A549 (cell line): ENCODE measurements around the gene ARID1B. TPM values are rescaled to one million over a fixed set of nuclear protein-coding genes. Genes with fewer than 3 reads are reported as not detected.

Experiments used
- ATAC-seq, 2 experiments: fragments of 200-7000 bp in 1 of 2; fragments of >200 bp in 1 of 2; cut with Nextera tagmentation in 1 of 2; cut with Tn5 transposase in 1 of 2; 3 replicates each; pipeline versions ENCODE4 v1.8.0 to v1.9.1; 2018 to 2020; ENCODE audit warnings: mild to moderate bottlenecking in 1 of 2, moderate library complexity in 1 of 2
- CTCF ChIA-PET: fragments of 300-600 bp; sonication (Branson Sonifier 250); formaldehyde crosslinking; extraction: SDS; loops from one replicate; lab custom pipeline; 2021; ENCODE audit warnings: antibody characterized with exemption, inconsistent platforms; lab: Yijun Ruan, JAX
- POLR2A ChIA-PET: fragments of 350-600 bp; formaldehyde crosslinking; extraction: SDS; loops from one replicate; lab custom pipeline; 2021; ENCODE audit warnings: antibody characterized with exemption, inconsistent platforms; lab: Yijun Ruan, JAX
- DNase-seq, 2 experiments: peaks; one replicate each; pipeline versions ENCODE4 v3.0.0 to v3.0.0-alpha.2; 2011 to 2016; ENCODE audit warnings: low read depth in 1 of 2, low spot score in 1 of 2
- FAIRE-seq: peaks from 2 replicates; lab custom pipeline; 2011; peaks lifted over from hg19 to GRCh38; lab: Jason Lieb, UNC
- H3K27ac ChIP-seq, 2 experiments: fragments of >200 bp; sonication (Bioruptor Twin); formaldehyde crosslinking; 3 replicates each; pipeline ENCODE4 v1.5.1; 2016 to 2017
- H3K4me1 ChIP-seq: fragments of >200 bp; sonication (Bioruptor Twin); formaldehyde crosslinking; 3 replicates; pipeline ENCODE4 v1.6.1; 2016
- H3K4me2 ChIP-seq: fragments of >200 bp; sonication (Bioruptor Twin); formaldehyde crosslinking; 3 replicates; pipeline ENCODE4 v1.6.1; 2016
- H3K4me3 ChIP-seq: fragments of >200 bp; sonication (Bioruptor Twin); formaldehyde crosslinking; 3 replicates; pipeline ENCODE4 v1.5.1; 2016
- H3K9me3 ChIP-seq: fragments of >200 bp; sonication (Bioruptor Twin); formaldehyde crosslinking; 3 replicates; pipeline ENCODE4 v1.6.1; 2016
- BHLHE40 ChIP-seq: IDR thresholded peaks from 2 replicates; pipeline ENCODE4 v1.6.1; 2012; ENCODE audit warnings: low read depth, low read length, inconsistent platforms
- CBX2 ChIP-seq: fragments of 200-600 bp; sonication (generic); IDR thresholded peaks from 2 replicates; pipeline ENCODE4 v1.6.1; 2016; ENCODE audit warnings: low read depth, mild to moderate bottlenecking, borderline replicate concordance
- CEBPB ChIP-seq, 2 experiments: fragments of >200 bp in 1 of 2; sonication (Bioruptor Twin) in 1 of 2; formaldehyde crosslinking in 1 of 2; IDR thresholded peaks; 2 replicates each; pipeline ENCODE4 v1.6.1; 2012 to 2016
- CHD2 ChIP-seq: fragments of 150-350 bp; IDR thresholded peaks from 2 replicates; pipeline ENCODE4 v1.6.1; 2014; ENCODE audit warnings: low read length; ENCODE audit not compliant: partially characterized antibody
- CHD4 ChIP-seq: fragments of 200-600 bp; sonication (generic); IDR thresholded peaks from 2 replicates; pipeline ENCODE4 v1.6.1; 2016; ENCODE audit warnings: antibody characterized with exemption, mild to moderate bottlenecking, borderline replicate concordance
- EHMT2 ChIP-seq: fragments of 200-600 bp; sonication (generic); IDR thresholded peaks from 2 replicates; pipeline ENCODE4 v1.6.1; 2016; ENCODE audit warnings: antibody characterized with exemption, low read depth, mild to moderate bottlenecking, moderate library complexity
- FOSL2 ChIP-seq, 2 experiments: fragments of 450-650 bp in 1 of 2; fragments of >200 bp in 1 of 2; sonication (Bioruptor Twin) in 1 of 2; formaldehyde crosslinking; IDR thresholded peaks; 2 replicates each; pipeline versions ENCODE4 v1.5.0 to v1.6.1; 2016 to 2020; ENCODE audit warnings: mild to moderate bottlenecking in 1 of 2, moderate library complexity in 1 of 2
- GATA3 ChIP-seq: IDR thresholded peaks from 2 replicates; pipeline ENCODE4 v1.6.1; 2012; ENCODE audit warnings: borderline replicate concordance
- HDAC2 ChIP-seq: fragments of 200-600 bp; sonication (generic); IDR thresholded peaks from 2 replicates; pipeline ENCODE4 v1.6.1; 2016
- HOXB13 ChIP-seq: fragments of 250-450 bp; sonication (Bioruptor Pico); IDR thresholded peaks from 2 replicates; pipeline ENCODE4 v1.5.0; 2020; ENCODE audit warnings: low read depth, mild to moderate bottlenecking, moderate library complexity
- JUNB ChIP-seq: fragments of >200 bp; sonication (Bioruptor Twin); formaldehyde crosslinking; IDR thresholded peaks from 2 replicates; pipeline ENCODE4 v1.6.1; 2016
- NPAS2 ChIP-seq: fragments of 250-450 bp; sonication (Bioruptor Pico); IDR thresholded peaks from 2 replicates; pipeline ENCODE4 v1.8.0; 2022; ENCODE audit warnings: mild to moderate bottlenecking, moderate library complexity, borderline replicate concordance
- PHF8 ChIP-seq: fragments of 200-600 bp; sonication (generic); IDR thresholded peaks from 2 replicates; pipeline ENCODE4 v1.6.1; 2016; ENCODE audit warnings: low read depth, mild to moderate bottlenecking, antibody characterized with exemption, moderate library complexity, borderline replicate concordance
- POLR2A ChIP-seq: IDR thresholded peaks from 2 replicates; pipeline ENCODE4 v1.6.1; 2012; ENCODE audit warnings: mild to moderate bottlenecking, low read length
- POLR2AphosphoS2 ChIP-seq: conservative IDR thresholded peaks from 2 replicates; pipeline ENCODE4 v1.6.1; 2012; ENCODE audit warnings: low read length, improper control_type of control experiment, inconsistent platforms
- RAD21 ChIP-seq, 2 experiments: fragments of >200 bp in 1 of 2; sonication (Bioruptor Twin) in 1 of 2; formaldehyde crosslinking in 1 of 2; IDR thresholded peaks in 1 of 2; conservative IDR thresholded peaks in 1 of 2; 2 replicates in 1 of 2; 3 replicates in 1 of 2; pipeline ENCODE4 v1.6.1; 2012 to 2018; ENCODE audit warnings: inconsistent platforms in 1 of 2
- RFX5 ChIP-seq: fragments of 450-650 bp; IDR thresholded peaks from 2 replicates; pipeline ENCODE4 v1.7.1; 2014; ENCODE audit warnings: antibody characterized with exemption, mild to moderate bottlenecking, moderate library complexity
- TFCP2L1 ChIP-seq: fragments of 250-450 bp; sonication (Bioruptor Pico); IDR thresholded peaks from 2 replicates; pipeline ENCODE4 v1.5.0; 2021; ENCODE audit warnings: mild to moderate bottlenecking
- ZC3H11A ChIP-seq: fragments of 450-650 bp; IDR thresholded peaks from 2 replicates; pipeline ENCODE4 v1.6.1; 2014; ENCODE audit warnings: antibody characterized with exemption, mild to moderate bottlenecking
- ZFP36 ChIP-seq: fragments of 450-650 bp; IDR thresholded peaks from 2 replicates; pipeline ENCODE4 v1.6.1; 2014; ENCODE audit warnings: borderline replicate concordance; ENCODE audit not compliant: partially characterized antibody
- ZNF302 ChIP-seq: fragments of 250-450 bp; sonication (Bioruptor Pico); IDR thresholded peaks from 2 replicates; pipeline ENCODE4 v1.9.0; 2021; ENCODE audit warnings: inconsistent platforms, mild to moderate bottlenecking, moderate library complexity
- ZSCAN20 ChIP-seq: fragments of 250-450 bp; sonication (Bioruptor Pico); IDR thresholded peaks from 2 replicates; pipeline ENCODE4 v1.8.0; 2022; ENCODE audit warnings: mild to moderate bottlenecking, moderate library complexity
- WGBS: methylation state at CpG from one replicate; pipeline ENCODE4 v1.1.6; 2017; ENCODE audit errors: missing lambda C conversion rate; 5-methylcytosine and 5-hydroxymethylcytosine counted together
- polyA plus RNA-seq, 4 experiments: library from polyadenylated mRNA; depleted of rRNA in 3 of 4; stranded (reverse); fragments of >200 nt; fragmentation: RNase III in 1 of 4; extraction: RNeasy Plus Mini Kit Qiagen cat#74134 plus additional on column Dnase treatment in 1 of 4; gene quantifications; 2 replicates in 3 of 4; 3 replicates in 1 of 4; pipeline ENCODE4 v1.2.3, GENCODE V29; 2011 to 2017
- TF ChIP-seq, protein P1 (sequence below): fragments of 150-350 bp; IDR thresholded peaks from 2 replicates; pipeline ENCODE4 v1.6.1; 2014; ENCODE audit warnings: low read depth, mild to moderate bottlenecking, low read length
- TF ChIP-seq, protein P2 (sequence below): fragments of >200 bp; sonication (Bioruptor Twin); formaldehyde crosslinking; IDR thresholded peaks from 3 replicates; pipeline ENCODE4 v1.6.1; 2016
- TF ChIP-seq, protein P3 (sequence below): IDR thresholded peaks from 2 replicates; pipeline ENCODE4 v1.6.1; 2012
- TF ChIP-seq, protein P4 (sequence below): IDR thresholded peaks from 2 replicates; pipeline ENCODE4 v1.6.1; 2012; ENCODE audit warnings: low read depth, borderline replicate concordance
- TF ChIP-seq, protein P5 (sequence below): fragments of >200 bp; sonication (Bioruptor Twin); formaldehyde crosslinking; IDR thresholded peaks from 2 replicates; pipeline ENCODE4 v1.6.1; 2016

Gene ARID1B
- polyA plus RNA-seq, 2 of the 4 experiments (the other 2 are of a cell fraction), result 13.5 to 16.3 TPM

DNA sequence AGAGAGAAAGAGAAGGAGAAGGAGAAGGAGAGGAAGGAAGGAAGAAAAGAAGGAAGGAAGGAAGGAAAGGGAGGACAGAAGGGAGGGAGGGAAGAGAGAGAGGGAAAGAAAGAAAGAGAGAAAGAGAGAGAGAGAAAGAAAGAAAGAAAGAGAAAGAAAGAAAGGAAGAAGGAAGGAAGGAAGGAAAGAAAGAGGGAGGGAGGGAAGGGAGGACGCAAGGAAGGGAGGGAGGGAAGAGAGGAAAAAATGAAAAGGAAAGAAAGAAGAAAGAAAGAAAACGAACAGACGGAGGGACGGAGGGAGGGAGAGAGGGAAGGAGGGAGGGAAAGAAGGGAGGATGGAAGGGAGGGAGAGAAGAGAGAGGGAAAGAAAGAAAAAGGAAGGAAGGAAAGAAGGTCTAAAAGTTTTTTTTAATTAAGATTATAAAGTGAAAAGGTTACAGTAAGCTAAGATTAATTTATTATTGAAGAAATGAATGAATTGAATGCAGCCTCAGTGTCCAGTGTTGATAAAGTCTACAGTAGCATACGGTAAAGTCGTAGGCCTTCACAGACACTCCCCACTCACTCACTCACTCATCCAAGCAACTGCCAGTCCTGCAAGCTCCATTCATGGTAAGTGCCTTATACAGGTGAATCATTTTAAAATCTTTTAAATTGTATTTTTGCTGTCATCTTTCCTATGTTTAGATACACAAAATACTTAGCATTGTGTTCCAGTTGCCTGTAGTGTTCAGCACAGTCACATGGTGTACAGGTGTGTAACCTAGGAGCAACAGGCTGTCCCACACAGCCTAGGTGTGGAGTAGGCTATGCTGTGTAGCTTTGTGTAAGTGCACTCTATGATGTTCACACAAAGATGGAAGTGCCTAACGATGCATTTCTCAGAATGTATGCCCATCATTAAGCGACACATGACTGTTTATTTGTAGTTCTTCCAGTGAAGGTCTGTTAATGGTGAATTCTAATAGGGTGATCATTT lies 20.3 kb upstream of the ARID1B start:
- ATAC-seq, result no peak

DNA sequence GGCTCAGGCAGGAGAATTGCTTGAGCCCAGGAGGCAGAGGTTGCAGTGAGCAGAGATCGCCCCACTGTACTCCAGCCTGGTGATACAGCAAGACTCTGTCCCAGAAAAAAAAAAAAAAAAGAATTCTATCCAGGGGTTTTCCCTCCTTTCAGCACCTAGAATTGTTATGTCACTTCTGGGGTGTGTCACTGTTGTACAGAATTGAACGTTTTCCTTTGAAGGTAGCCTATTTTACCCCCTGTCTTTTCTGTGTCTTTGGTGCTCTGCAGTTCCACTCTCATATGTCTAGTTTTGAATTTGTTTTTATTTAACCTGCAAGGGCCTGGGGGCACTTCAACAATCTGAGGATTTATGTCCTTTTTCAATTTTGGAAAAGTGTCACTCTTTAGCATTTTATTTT lies 19.3 kb upstream of the ARID1B start:
- FAIRE-seq (no peak), DNase-seq (no peak), ATAC-seq (no peak)
- Histone ChIP-seq H3K4me1 (0 out of 3 replicates have a peak, but pooled peaks cover 3% of the 10 kb centered on the region), H3K27ac (no peak overlapping the region), H3K4me3 (no peak overlapping the region), H3K4me2 (no peak overlapping the region), H3K9me3 (no peaks in the 10 kb centered on the region)
- TF ChIP-seq BHLHE40, result no peak
- TF ChIP-seq ZFP36, result no peak
- no peak for TF ChIP-seq FOSL2 (IDR thresholded peaks at IDR 0.05)
- no peak for TF ChIP-seq FOSL2 (CRISPR knock-in tag; IDR thresholded peaks at IDR 0.05)
- no peak for TF ChIP-seq ZC3H11A
- no peak for TF ChIP-seq JUNB
- no peak for TF ChIP-seq RFX5
- TF ChIP-seq, protein P1, sequence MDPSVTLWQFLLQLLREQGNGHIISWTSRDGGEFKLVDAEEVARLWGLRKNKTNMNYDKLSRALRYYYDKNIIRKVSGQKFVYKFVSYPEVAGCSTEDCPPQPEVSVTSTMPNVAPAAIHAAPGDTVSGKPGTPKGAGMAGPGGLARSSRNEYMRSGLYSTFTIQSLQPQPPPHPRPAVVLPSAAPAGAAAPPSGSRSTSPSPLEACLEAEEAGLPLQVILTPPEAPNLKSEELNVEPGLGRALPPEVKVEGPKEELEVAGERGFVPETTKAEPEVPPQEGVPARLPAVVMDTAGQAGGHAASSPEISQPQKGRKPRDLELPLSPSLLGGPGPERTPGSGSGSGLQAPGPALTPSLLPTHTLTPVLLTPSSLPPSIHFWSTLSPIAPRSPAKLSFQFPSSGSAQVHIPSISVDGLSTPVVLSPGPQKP, result no peak
- no peak for TF ChIP-seq POLR2AphosphoS2
- no peak for TF ChIP-seq NPAS2 (CRISPR knock-in tag)
- no peak for TF ChIP-seq CBX2
- TF ChIP-seq, protein P2, sequence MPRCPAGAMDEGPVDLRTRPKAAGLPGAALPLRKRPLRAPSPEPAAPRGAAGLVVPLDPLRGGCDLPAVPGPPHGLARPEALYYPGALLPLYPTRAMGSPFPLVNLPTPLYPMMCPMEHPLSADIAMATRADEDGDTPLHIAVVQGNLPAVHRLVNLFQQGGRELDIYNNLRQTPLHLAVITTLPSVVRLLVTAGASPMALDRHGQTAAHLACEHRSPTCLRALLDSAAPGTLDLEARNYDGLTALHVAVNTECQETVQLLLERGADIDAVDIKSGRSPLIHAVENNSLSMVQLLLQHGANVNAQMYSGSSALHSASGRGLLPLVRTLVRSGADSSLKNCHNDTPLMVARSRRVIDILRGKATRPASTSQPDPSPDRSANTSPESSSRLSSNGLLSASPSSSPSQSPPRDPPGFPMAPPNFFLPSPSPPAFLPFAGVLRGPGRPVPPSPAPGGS, result no peak
- TF ChIP-seq HDAC2, result no peak
- no peak for TF ChIP-seq ZSCAN20 (CRISPR knock-in tag)
- TF ChIP-seq HOXB13 (CRISPR knock-in tag), result no peak
- TF ChIP-seq, protein P3, sequence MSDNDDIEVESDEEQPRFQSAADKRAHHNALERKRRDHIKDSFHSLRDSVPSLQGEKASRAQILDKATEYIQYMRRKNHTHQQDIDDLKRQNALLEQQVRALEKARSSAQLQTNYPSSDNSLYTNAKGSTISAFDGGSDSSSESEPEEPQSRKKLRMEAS, result no peak
- no peak for TF ChIP-seq GATA3
- TF ChIP-seq, protein P4, sequence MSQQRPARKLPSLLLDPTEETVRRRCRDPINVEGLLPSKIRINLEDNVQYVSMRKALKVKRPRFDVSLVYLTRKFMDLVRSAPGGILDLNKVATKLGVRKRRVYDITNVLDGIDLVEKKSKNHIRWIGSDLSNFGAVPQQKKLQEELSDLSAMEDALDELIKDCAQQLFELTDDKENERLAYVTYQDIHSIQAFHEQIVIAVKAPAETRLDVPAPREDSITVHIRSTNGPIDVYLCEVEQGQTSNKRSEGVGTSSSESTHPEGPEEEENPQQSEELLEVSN, result no peak
- TF ChIP-seq, protein P5, sequence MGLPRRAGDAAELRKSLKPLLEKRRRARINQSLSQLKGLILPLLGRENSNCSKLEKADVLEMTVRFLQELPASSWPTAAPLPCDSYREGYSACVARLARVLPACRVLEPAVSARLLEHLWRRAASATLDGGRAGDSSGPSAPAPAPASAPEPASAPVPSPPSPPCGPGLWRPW, result no peak
- TF ChIP-seq CHD2, result no peak
- 53% methylated on average over 2 of the region's 2 CpGs for WGBS
- CTCF ChIA-PET, result no interaction called here
- POLR2A ChIA-PET, result no interaction called here

More for the DNA sequence above, 20.3 kb upstream of the ARID1B start:
- TF ChIP-seq POLR2A (no peak), CHD2 (no peak), CEBPB (IDR thresholded peaks at IDR 0.05) (no peak), TFCP2L1 (no peak), ZSCAN20 (CRISPR knock-in tag) (no peak), ZNF302 (CRISPR knock-in tag) (no peak), EHMT2 (no peak), RFX5 (no peak), CHD4 (no peak), PHF8 (no peak), RAD21 (conservative IDR thresholded peaks at IDR 0.05 in 1 of 2, IDR thresholded peaks at IDR 0.05 in 1 of 2) (no peak)
- TF ChIP-seq, protein P4, result no peak
- POLR2A ChIA-PET, result no interaction called here
- Histone ChIP-seq H3K27ac (no peak overlapping the region), H3K4me1 (0 out of 3 replicates have a peak, but pooled peaks cover 3% of the 10 kb centered on the region), H3K4me2 (no peak overlapping the region), H3K4me3 (no peak overlapping the region), H3K9me3 (no peaks in the 10 kb centered on the region)
- CTCF ChIA-PET, result no interaction called here
- WGBS, result 90% methylated on average over 7 of the region's 8 CpGs
- FAIRE-seq (no peak), DNase-seq (no peak)
